Endothelial cell of umbilical vein (primary cell): ENCODE results near the gene MT1H. TPM values are rescaled to one million over a fixed set of nuclear protein-coding genes. Genes with fewer than 3 reads are reported as not detected.
A peak's percentile ranks its signal among the peaks of the same experiment; 100 is the strongest.

Experiments used
- BruUV-seq: library from RNA; stranded (reverse); fragments of 400-500 nt; replicated peaks from 2 replicates; lab custom pipeline; 2021; lab: Mats Ljungman, UMichigan
- CTCF ChIA-PET: fragments of 300-600, 350-600 bp; sonication (Branson Sonifier 250); formaldehyde crosslinking; loops from one replicate; lab custom pipeline; 2021; ENCODE audit warnings: antibody characterized with exemption, inconsistent platforms; lab: Charles Lee
- POLR2A ChIA-PET: fragments of 300-600, 350-600 bp; sonication (Branson Sonifier 250); formaldehyde crosslinking; loops from one replicate; lab custom pipeline; 2021; ENCODE audit warnings: antibody characterized with exemption, inconsistent platforms; lab: Charles Lee
- DNase-seq: peaks from one replicate; pipeline ENCODE4 v3.0.0-alpha.2; 2011; ENCODE audit warnings: low read depth, low spot score
- FAIRE-seq: peaks from 2 replicates; lab custom pipeline; 2011; peaks lifted over from hg19 to GRCh38; lab: Jason Lieb, UNC
- H2AFZ ChIP-seq: 2 replicates; pipeline ENCODE4 v1.6.0; 2012; ENCODE audit warnings: low read depth, low read length, control low read depth, inconsistent platforms
- H3K27ac ChIP-seq: 2 replicates; pipeline ENCODE4 v1.5.1; 2011; ENCODE audit warnings: low read depth, mild to moderate bottlenecking, control low read depth, low read length, moderate library complexity; ENCODE audit not compliant: insufficient read depth
- H3K27me3 ChIP-seq, 2 experiments: 2 replicates each; pipeline versions ENCODE4 v1.6.0 to v1.6.1; 2011; ENCODE audit warnings: low read length in 2 of 2, mixed read lengths in 1 of 2; ENCODE audit not compliant: control insufficient read depth in 2 of 2, insufficient read depth in 2 of 2
- H3K36me3 ChIP-seq, 2 experiments: 2 replicates in 1 of 2; 3 replicates in 1 of 2; pipeline ENCODE4 v1.5.1; 2011; ENCODE audit warnings: low read length in 2 of 2, mild to moderate bottlenecking in 1 of 2, moderate library complexity in 1 of 2; ENCODE audit not compliant: control insufficient read depth in 2 of 2, insufficient read depth in 2 of 2; ENCODE audit errors: extremely low read depth in 1 of 2
- H3K4me1 ChIP-seq: 3 replicates; pipeline ENCODE4 v1.5.1; 2011; ENCODE audit warnings: mild to moderate bottlenecking, low read length; ENCODE audit not compliant: control insufficient read depth, insufficient read depth; ENCODE audit errors: extremely low read depth
- H3K4me2 ChIP-seq: 2 replicates; pipeline ENCODE4 v1.6.1; 2011; ENCODE audit warnings: low read length, control low read depth, mixed read lengths; ENCODE audit not compliant: insufficient read depth
- H3K4me3 ChIP-seq, 3 experiments: fragments of 200-600 bp in 1 of 3; sonication (generic), shearing (Covaris generic) in 1 of 3; replicated peaks in 1 of 3; 2 replicates each; pipeline ENCODE4 v1.5.1; 2011 to 2016; ENCODE audit warnings: control low read depth in 3 of 3, low read length in 3 of 3, mild to moderate bottlenecking in 2 of 3, inconsistent platforms in 1 of 3, low read depth in 1 of 3, moderate library complexity in 1 of 3; ENCODE audit not compliant: insufficient read depth in 1 of 3
- H3K79me2 ChIP-seq: 2 replicates; pipeline ENCODE4 v1.6.0; 2012; ENCODE audit warnings: low read length, inconsistent platforms; ENCODE audit not compliant: control insufficient read depth, insufficient read depth
- H3K9ac ChIP-seq: replicated peaks from 2 replicates; pipeline ENCODE3; 2011; ENCODE audit warnings: low read length, control low read depth; ENCODE audit not compliant: insufficient read depth; ENCODE audit errors: extremely low read depth
- H3K9me1 ChIP-seq: replicated peaks from 3 replicates; pipeline ENCODE4 v1.6.0; 2011; ENCODE audit warnings: mild to moderate bottlenecking, low read length; ENCODE audit not compliant: control insufficient read depth, insufficient read depth; ENCODE audit errors: extremely low read depth
- H3K9me3 ChIP-seq: replicated peaks from 2 replicates; pipeline ENCODE4 v1.5.1; 2012; ENCODE audit warnings: low read length, inconsistent platforms; ENCODE audit not compliant: control insufficient read depth, insufficient read depth
- H4K20me1 ChIP-seq: replicated peaks from 2 replicates; pipeline ENCODE3; 2011; ENCODE audit warnings: mild to moderate bottlenecking, low read length; ENCODE audit not compliant: control insufficient read depth, insufficient read depth; ENCODE audit errors: extremely low read depth
- EZH2 ChIP-seq: IDR thresholded peaks from 2 replicates; pipeline ENCODE4 v1.6.1; 2012; ENCODE audit warnings: borderline replicate concordance, low read depth, mild to moderate bottlenecking, moderate library complexity, low read length, inconsistent platforms; ENCODE audit not compliant: severe bottlenecking
- FOS ChIP-seq: IDR thresholded peaks from 2 replicates; pipeline ENCODE4 v1.6.1; 2011; ENCODE audit warnings: mild to moderate bottlenecking, low read length, moderate library complexity, borderline replicate concordance; ENCODE audit not compliant: insufficient read depth
- GATA2 ChIP-seq: IDR thresholded peaks from 2 replicates; pipeline ENCODE4 v1.7.0; 2011; ENCODE audit warnings: low read depth, mild to moderate bottlenecking, moderate library complexity, mixed read lengths, low read length; ENCODE audit not compliant: insufficient read length, insufficient read depth
- JUN ChIP-seq: IDR thresholded peaks from 2 replicates; pipeline ENCODE4 v1.6.1; 2011; ENCODE audit warnings: borderline replicate concordance, low read depth; ENCODE audit not compliant: insufficient read length, insufficient read depth
- MYC ChIP-seq: IDR thresholded peaks from one replicate; pipeline ENCODE4 v1.6.1; 2011; ENCODE audit warnings: mild to moderate bottlenecking, low read depth, low read length
- POLR2A ChIP-seq: IDR thresholded peaks from 2 replicates; pipeline ENCODE4 v1.6.1; 2012; ENCODE audit warnings: low read depth, mild to moderate bottlenecking, control low read depth, low read length
- POLR2AphosphoS5 ChIP-seq: IDR thresholded peaks from 2 replicates; pipeline ENCODE4 v1.6.1; 2012; ENCODE audit warnings: low read depth, mild to moderate bottlenecking, control low read depth, low read length, moderate library complexity; ENCODE audit not compliant: insufficient read depth
- dilution Hi-C: fragments of 300-500 bp; cut with MboI; formaldehyde crosslinking; loops from one replicate; pipeline ENCODE4 v1.15.0; 2019; ENCODE audit warnings: low sequenced_read_pairs; ENCODE audit not compliant: extremely low pct_ligation_motif_present
- intact Hi-C: fragments of 100-400 bp; cut with micrococcal nuclease; formaldehyde crosslinking; loops from one replicate; pipeline ENCODE4 v1.10.0; 2022
- polyA plus RNA-seq, 4 experiments: library from polyadenylated mRNA; depleted of rRNA in 3 of 4; stranded (reverse) in 3 of 4; unstranded in 1 of 4; fragments of >200 nt; gene quantifications; 2 replicates each; pipeline versions ENCODE4 v1.2.1 to v1.2.3, GENCODE V29; 2011 to 2012; ENCODE audit warnings: missing spikeins in 1 of 4
- total RNA-seq: library from RNA; stranded (reverse); gene quantifications from 2 replicates; pipeline ENCODE4 v1.2.3, GENCODE V29; 2021
- TF ChIP-seq, protein P1 (sequence below): IDR thresholded peaks from 2 replicates; pipeline ENCODE4 v1.6.1; 2011; ENCODE audit not compliant: insufficient read depth, insufficient read length
- TF ChIP-seq, protein P2 (sequence below), 2 donors: IDR thresholded peaks; 1 replicate in 1 of 2; 2 replicates in 1 of 2; pipeline ENCODE4 v1.5.1; 2011; ENCODE audit warnings: low read length in 2 of 2, mild to moderate bottlenecking in 2 of 2, moderate library complexity in 2 of 2, control low read depth in 1 of 2, inconsistent platforms in 1 of 2, low read depth in 1 of 2; ENCODE audit not compliant: insufficient read depth in 1 of 2; ENCODE audit errors: extremely low read depth in 1 of 2

Gene MT1H
- total and polyA plus RNA-seq, 2 donors (not counting 3 experiments of a cell fraction or from before 2014, with no cell fraction given): not detected

DNA sequence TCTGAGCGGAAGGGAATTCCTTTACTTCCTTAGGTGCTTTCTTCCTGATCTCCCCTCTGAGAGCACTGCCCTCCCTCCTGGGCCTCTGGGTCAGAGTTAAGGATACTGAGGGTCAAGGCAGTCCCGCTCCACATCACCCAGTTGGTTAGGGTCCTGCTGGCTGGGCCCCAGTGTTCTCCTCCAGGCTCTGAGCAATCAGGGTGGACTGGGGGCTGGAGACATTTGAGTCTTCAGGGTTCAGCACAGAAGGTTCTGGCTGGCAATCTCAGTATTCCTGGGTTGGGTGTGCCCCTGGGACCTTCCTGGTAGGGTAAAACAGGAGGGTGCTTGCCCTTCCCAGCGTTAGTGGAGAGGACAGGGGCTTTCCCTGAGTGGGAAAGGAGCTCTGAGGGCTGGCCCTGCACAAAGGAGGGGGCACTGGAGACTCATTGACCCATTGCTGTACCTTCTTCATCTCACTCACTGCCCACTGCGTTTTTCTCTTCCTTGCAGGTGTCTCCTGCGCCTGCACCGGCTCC is 36.7 kb upstream of the MT1H start:
- ChIA-PET CTCF (interaction anchor here (1.0 to 2.1 kb wide), 2 partner anchors 29 to 41 kb away, joined by 3 to 6 read pairs; no protein-coding TSS in a partner anchor), POLR2A (interaction anchor here (1.0 kb wide), 1 partner anchor 11 kb away, joined by 3 read pairs; no protein-coding TSS in a partner anchor)
- Histone ChIP-seq H3K79me2 (no peaks in the 10 kb centered on the region), H2AFZ (peak overlapping the region; percentile 61), H3K27ac (no peak overlapping the region), H3K9ac (peak overlapping the region; percentile 2), H3K4me1 (peaks cover 16% of the 10 kb centered on the region), H3K9me1 (no peaks in the 10 kb centered on the region), H3K27me3 (peaks cover 34 to 38% of the 10 kb centered on the region in 2 experiments), H4K20me1 (no peaks in the 10 kb centered on the region), H3K36me3 (no peaks in the 10 kb centered on the region), H3K4me2 (peak overlapping the region; percentile 83), H3K9me3 (no peaks in the 10 kb centered on the region), H3K4me3 (peak overlapping the region in 2 of 3 experiments; percentile 25 to 42)
- dilution Hi-C loops (no loop called here), intact Hi-C loops (no loop called here)
- no TSS peak for BruUV-seq
- TF ChIP-seq GATA2: no peak
- TF ChIP-seq POLR2AphosphoS5: no peak
- TF ChIP-seq EZH2: no peak
- no peak for TF ChIP-seq JUN
- TF ChIP-seq, protein P1, sequence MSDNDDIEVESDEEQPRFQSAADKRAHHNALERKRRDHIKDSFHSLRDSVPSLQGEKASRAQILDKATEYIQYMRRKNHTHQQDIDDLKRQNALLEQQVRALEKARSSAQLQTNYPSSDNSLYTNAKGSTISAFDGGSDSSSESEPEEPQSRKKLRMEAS: no peak
- TF ChIP-seq FOS: no peak
- no peak for TF ChIP-seq MYC
- DNase-seq: no peak
- FAIRE-seq: no peak

DNA sequence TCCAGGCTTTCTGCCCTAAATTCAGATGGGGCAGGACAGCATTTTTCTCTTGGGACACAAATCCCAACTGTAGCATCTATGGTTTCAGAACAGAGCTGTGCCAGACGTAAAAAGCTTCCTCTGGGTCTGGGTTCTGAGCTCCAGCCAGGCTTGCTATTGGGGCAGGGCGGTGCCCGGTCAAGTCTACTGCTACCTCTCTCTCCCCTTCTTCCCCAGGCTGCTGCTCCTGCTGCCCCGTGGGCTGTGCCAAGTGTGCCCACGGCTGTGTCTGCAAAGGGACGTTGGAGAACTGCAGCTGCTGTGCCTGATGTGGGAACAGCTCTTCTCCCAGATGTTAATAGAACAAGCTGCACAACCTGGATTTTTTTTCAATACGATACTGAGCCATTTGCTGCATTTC is 36.1 kb upstream of the MT1H start:
- FAIRE-seq: no peak
- dilution Hi-C loops (no loop called here), intact Hi-C loops (no loop called here)
- Histone ChIP-seq H3K9me1 (no peaks in the 10 kb centered on the region), H3K4me3 (no peak overlapping the region), H3K4me2 (no peak overlapping the region), H3K9ac (no peak overlapping the region), H2AFZ (no peak overlapping the region), H3K27me3 (peaks cover 34 to 39% of the 10 kb centered on the region in 2 experiments), H3K9me3 (no peaks in the 10 kb centered on the region), H4K20me1 (no peaks in the 10 kb centered on the region), H3K36me3 (no peaks in the 10 kb centered on the region), H3K79me2 (no peaks in the 10 kb centered on the region), H3K4me1 (peaks cover 16% of the 10 kb centered on the region), H3K27ac (no peak overlapping the region)
- TF ChIP-seq MYC: no peak
- TF ChIP-seq, protein P2, sequence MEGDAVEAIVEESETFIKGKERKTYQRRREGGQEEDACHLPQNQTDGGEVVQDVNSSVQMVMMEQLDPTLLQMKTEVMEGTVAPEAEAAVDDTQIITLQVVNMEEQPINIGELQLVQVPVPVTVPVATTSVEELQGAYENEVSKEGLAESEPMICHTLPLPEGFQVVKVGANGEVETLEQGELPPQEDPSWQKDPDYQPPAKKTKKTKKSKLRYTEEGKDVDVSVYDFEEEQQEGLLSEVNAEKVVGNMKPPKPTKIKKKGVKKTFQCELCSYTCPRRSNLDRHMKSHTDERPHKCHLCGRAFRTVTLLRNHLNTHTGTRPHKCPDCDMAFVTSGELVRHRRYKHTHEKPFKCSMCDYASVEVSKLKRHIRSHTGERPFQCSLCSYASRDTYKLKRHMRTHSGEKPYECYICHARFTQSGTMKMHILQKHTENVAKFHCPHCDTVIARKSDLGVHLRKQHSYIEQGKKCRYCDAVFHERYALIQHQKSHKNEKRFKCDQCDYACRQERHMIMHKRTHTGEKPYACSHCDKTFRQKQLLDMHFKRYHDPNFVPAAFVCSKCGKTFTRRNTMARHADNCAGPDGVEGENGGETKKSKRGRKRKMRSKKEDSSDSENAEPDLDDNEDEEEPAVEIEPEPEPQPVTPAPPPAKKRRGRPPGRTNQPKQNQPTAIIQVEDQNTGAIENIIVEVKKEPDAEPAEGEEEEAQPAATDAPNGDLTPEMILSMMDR (IDR thresholded peaks at IDR 0.05; ENCODE audit: extremely low read depth in 1 of 2, insufficient read depth in 1 of 2, low read depth in 1 of 2, low read length in 2 of 2): no peak
- no peak for TF ChIP-seq POLR2AphosphoS5
- no peak for TF ChIP-seq EZH2
- TF ChIP-seq, protein P1: no peak
- TF ChIP-seq GATA2: no peak
- no peak for TF ChIP-seq FOS
- TF ChIP-seq JUN: no peak
- TF ChIP-seq POLR2A: no peak
- CTCF ChIA-PET: interaction anchor here (0.6 to 1.5 kb wide), 2 partner anchors 30 to 91 kb away, joined by 3 to 5 read pairs; no protein-coding TSS in a partner anchor
- POLR2A ChIA-PET: interaction anchor here (1.0 kb wide), 1 partner anchor 10 kb away, joined by 3 read pairs; no protein-coding TSS in a partner anchor
- no peak for DNase-seq
- no TSS peak for BruUV-seq
